Measurements from ENCODE around the gene HIVEP3. TPM values are rescaled to one million over a fixed set of nuclear protein-coding genes. Genes with fewer than 3 reads are reported as not detected.

HIVEP3 gene
- total RNA-seq, 1 experiment from 2014 or later = 3.1 TPM

GRCh38 chr1:41659159-41659495 lies 259.6 kb downstream of the HIVEP3 start:
- H3K4me3 ChIP-seq (ENCODE audit: low read depth, low read length, poor library complexity, severe bottlenecking) = no peak overlapping the region
- no TSS peak for BruUV-seq (replicated peaks)
- no peaks in the 10 kb centered on the region for H3K27me3 ChIP-seq (replicated peaks; ENCODE audit: insufficient read depth, low read depth, low read length, poor library complexity)
- peak overlapping the region; percentile 5 for H3K27ac ChIP-seq (ENCODE audit: low read depth, low read length, poor library complexity, severe bottlenecking)
- H3K4me1 ChIP-seq (ENCODE audit: insufficient read depth, low read length, poor library complexity, severe bottlenecking) = peaks cover 27% of the 10 kb centered on the region
- no peaks in the 10 kb centered on the region for H3K36me3 ChIP-seq (ENCODE audit: insufficient read depth, low read length, poor library complexity, severe bottlenecking)
- TF ChIP-seq EZH2 (IDR thresholded peaks at IDR 0.05; ENCODE audit: borderline replicate concordance, low read depth, low read length, poor library complexity, severe bottlenecking) (no peak), CTCF (conservative IDR thresholded peaks at IDR 0.05; ENCODE audit: low read depth, low read length) (no peak)
- peak; percentile 35 for DNase-seq (ENCODE audit: low spot score)
- intact Hi-C loops (cut with micrococcal nuclease; ENCODE audit: unreplicated experiment) = no loop called here
- ChIA-PET POLR2A (ENCODE audit: low non-redundant PET) (no interaction called here), CTCF (no interaction called here)
- no peaks in the 10 kb centered on the region for H3K9me3 ChIP-seq (ENCODE audit: low read depth, low read length, poor library complexity, severe bottlenecking)

GRCh38 chr1:41658431-41659158 lies 260.1 kb downstream of the HIVEP3 start:
- H3K27me3 ChIP-seq (replicated peaks; ENCODE audit: insufficient read depth, low read depth, low read length, poor library complexity) = no peaks in the 10 kb centered on the region
- TF ChIP-seq CTCF (conservative IDR thresholded peaks at IDR 0.05; ENCODE audit: low read depth, low read length) (no peak), EZH2 (IDR thresholded peaks at IDR 0.05; ENCODE audit: borderline replicate concordance, low read depth, low read length, poor library complexity, severe bottlenecking) (no peak)
- H3K27ac ChIP-seq (ENCODE audit: low read depth, low read length, poor library complexity, severe bottlenecking) = peak overlapping the region; percentile 5
- peaks cover 32% of the 10 kb centered on the region for H3K4me1 ChIP-seq (ENCODE audit: insufficient read depth, low read length, poor library complexity, severe bottlenecking)
- no peaks in the 10 kb centered on the region for H3K36me3 ChIP-seq (ENCODE audit: insufficient read depth, low read length, poor library complexity, severe bottlenecking)
- DNase-seq (ENCODE audit: low spot score) = no peak
- H3K9me3 ChIP-seq (ENCODE audit: low read depth, low read length, poor library complexity, severe bottlenecking) = no peaks in the 10 kb centered on the region
- intact Hi-C loops (cut with micrococcal nuclease; ENCODE audit: unreplicated experiment) = no loop called here
- ChIA-PET CTCF (no interaction called here), POLR2A (ENCODE audit: low non-redundant PET) (no interaction called here)
- no TSS peak for BruUV-seq (replicated peaks)
- H3K4me3 ChIP-seq (ENCODE audit: low read depth, low read length, poor library complexity, severe bottlenecking) = no peak overlapping the region

- TF ChIP-seq EZH2 (IDR thresholded peaks at IDR 0.05; ENCODE audit: borderline replicate concordance, low read depth, low read length, poor library complexity, severe bottlenecking) (no peak), CTCF (conservative IDR thresholded peaks at IDR 0.05; ENCODE audit: low read depth, low read length) (no peak; the same call in 1 of the 2 replicates)
- no peak for DNase-seq (ENCODE audit: low spot score)
- H3K27ac ChIP-seq (ENCODE audit: low read depth, low read length, poor library complexity, severe bottlenecking) = no peak overlapping the region
- no peaks in the 10 kb centered on the region for H3K9me3 ChIP-seq (ENCODE audit: low read depth, low read length, poor library complexity, severe bottlenecking)
- no peak overlapping the region for H3K4me3 ChIP-seq (ENCODE audit: low read depth, low read length, poor library complexity, severe bottlenecking)
- BruUV-seq (replicated peaks) = no TSS peak
- peaks cover 40% of the 10 kb centered on the region for H3K4me1 ChIP-seq (ENCODE audit: insufficient read depth, low read length, poor library complexity, severe bottlenecking)
- intact Hi-C loops (cut with micrococcal nuclease; ENCODE audit: unreplicated experiment) = no loop called here
- CTCF ChIA-PET = no interaction called here
- POLR2A ChIA-PET (ENCODE audit: low non-redundant PET) = no interaction called here
- no peaks in the 10 kb centered on the region for H3K27me3 ChIP-seq (replicated peaks; ENCODE audit: insufficient read depth, low read depth, low read length, poor library complexity)
- H3K36me3 ChIP-seq (ENCODE audit: insufficient read depth, low read length, poor library complexity, severe bottlenecking) = no peaks in the 10 kb centered on the region
Observed at GRCh38 chr1:41657679-41658295, 260.9 kb downstream of the HIVEP3 start.
